Stimulated activated naive B cell treated with anti-CD40 and anti-IgM and Interleukin-4, amounts not matched to agents 10 μg/mL and 1 μg/mL and 100 μg/mL, for 72 hours (primary cell): ENCODE measurements around the gene STK4.

Source experiments
- ATAC-seq, 2 donors: fragments of 150-1000 bp; cut with Tn5 transposase; replicated peaks; 2 replicates each; pipeline ENCODE4 v1.10.0; 2021; ENCODE audit warnings: moderate library complexity in 1 of 2
- DNase-seq: peaks from one replicate; pipeline ENCODE4 v3.0.0; 2021
- H3K27ac Mint-ChIP-seq: one replicate; pipeline ENCODE4 v1.8.0; 2022; ENCODE audit warnings: mild to moderate bottlenecking, mixed read lengths
- H3K27me3 Mint-ChIP-seq, 2 donors: one replicate each; pipeline ENCODE4 v1.8.0; 2022; ENCODE audit warnings: mixed read lengths in 2 of 2
- H3K36me3 Mint-ChIP-seq, 2 donors: one replicate each; pipeline ENCODE4 v1.8.0; 2022; ENCODE audit warnings: mixed read lengths in 2 of 2, mild to moderate bottlenecking in 1 of 2
- H3K4me1 Mint-ChIP-seq, 2 donors: one replicate each; pipeline ENCODE4 v1.8.0; 2022; ENCODE audit warnings: mixed read lengths in 2 of 2, mild to moderate bottlenecking in 1 of 2
- H3K4me3 Mint-ChIP-seq, 2 donors: one replicate each; pipeline ENCODE4 v1.8.0; 2022; ENCODE audit warnings: mild to moderate bottlenecking in 2 of 2, mixed read lengths in 2 of 2, moderate library complexity in 1 of 2
- H3K9me3 Mint-ChIP-seq, 2 donors: one replicate each; pipeline ENCODE4 v1.8.0; 2022; ENCODE audit warnings: mixed read lengths in 2 of 2, mild to moderate bottlenecking in 1 of 2

The STK4 gene

DNA sequence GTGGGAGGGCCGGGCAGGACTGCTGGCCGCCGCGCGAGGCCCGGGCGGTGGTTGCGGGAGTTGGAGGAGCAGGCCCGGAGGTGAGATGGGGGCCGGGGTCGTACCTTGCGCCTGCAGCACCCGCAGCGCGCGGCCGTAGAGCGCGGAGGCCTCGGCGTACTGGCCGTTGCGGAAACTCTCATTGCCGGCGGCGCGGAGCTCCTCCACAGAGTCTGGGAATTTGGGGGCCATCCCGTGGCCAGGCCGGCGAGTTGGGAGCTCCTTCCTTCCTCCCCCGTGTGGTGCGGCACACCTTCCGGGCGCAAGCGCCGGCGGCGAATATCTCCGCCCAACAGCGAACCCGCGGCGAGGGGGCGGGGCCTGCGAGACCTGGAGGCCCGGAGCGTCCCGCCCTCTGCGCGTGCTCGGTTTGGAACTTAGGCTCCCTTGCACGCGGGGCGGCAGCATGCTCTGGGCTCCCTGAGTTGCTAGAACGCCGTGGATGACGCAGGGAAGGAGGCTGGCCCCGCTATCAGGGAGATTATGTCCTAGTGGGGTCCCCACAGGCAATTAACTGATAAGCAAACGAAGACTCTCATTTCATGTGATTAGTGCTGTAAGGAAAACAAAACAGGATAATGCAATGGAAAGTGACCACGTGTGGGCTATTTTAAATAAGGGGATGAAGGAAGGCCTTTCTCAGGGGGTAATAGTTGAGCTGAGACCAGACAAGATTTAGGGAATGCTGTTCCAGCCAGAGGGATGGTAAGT, 6.0 kb upstream of the STK4 start, which contains the start of gene TOMM34:
TOMM34 (minus strand) TSS at position 295 of the 750 bp plus-strand sequence; CDS start at position 231, 64 bp downstream.
- no peaks in the 10 kb centered on the region for H3K9me3 Mint-ChIP-seq
- peak within 1 kb of the TSS; percentile 96 for H3K27ac Mint-ChIP-seq
- peaks cover 54 to 72% of the 10 kb centered on the region in 2 donors for H3K4me1 Mint-ChIP-seq
- peak within 1 kb of the TSS; percentile 85 to 93 for H3K4me3 Mint-ChIP-seq
- no peaks in the 10 kb centered on the region for H3K27me3 Mint-ChIP-seq
- DNase-seq = peak; percentile 87
- ATAC-seq = peak; percentile 96 to 97
- H3K36me3 Mint-ChIP-seq = peaks cover 12 to 34% of the 10 kb centered on the region in 2 donors

DNA sequence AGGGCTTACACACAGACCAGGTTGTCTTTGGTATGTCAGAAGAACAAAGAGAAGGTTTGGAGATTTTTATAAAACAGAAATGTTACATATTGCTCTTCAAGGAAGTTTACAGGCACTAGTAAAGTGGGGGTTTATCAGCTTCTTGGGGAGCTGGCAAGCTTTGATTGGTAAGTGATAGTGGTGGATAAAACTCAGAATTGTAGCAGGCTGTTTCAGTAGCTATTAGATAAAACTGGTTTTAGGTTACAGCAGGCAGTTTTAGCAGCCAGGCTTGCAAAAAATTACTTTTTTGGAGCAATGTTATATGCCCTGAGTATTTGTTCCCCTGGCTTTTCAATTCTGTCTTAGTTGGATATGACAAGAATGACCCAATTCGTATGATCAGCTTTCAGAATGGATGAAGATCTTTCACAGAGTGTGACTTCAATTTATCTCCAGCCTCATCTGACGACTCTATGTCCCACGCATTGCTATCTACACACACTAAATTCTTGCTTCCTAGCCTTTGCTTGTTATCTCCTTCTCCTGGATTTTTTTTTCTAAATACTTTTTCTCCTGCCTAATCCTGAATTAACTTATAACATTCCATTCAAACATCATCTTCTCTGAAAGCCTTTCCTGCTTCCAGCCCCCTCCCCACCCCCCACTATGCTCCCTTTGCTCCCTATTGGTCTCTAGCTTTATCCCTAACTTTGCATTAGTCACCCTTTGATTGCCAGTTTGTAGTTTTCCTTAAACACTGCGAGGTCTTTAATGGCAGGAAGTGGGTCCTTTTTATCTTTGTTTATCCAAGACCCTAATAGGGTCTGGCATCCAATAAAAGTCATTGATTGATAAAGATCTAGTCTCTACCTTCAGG, 5.1 kb upstream of the STK4 start:
- ATAC-seq (no peak), DNase-seq (no peak)
- peak overlapping the region; percentile 6 for H3K27ac Mint-ChIP-seq
- H3K4me3 Mint-ChIP-seq = no peak overlapping the region
- H3K27me3 Mint-ChIP-seq = no peaks in the 10 kb centered on the region
- H3K4me1 Mint-ChIP-seq = peaks cover 45 to 70% of the 10 kb centered on the region in 2 donors
- no peaks in the 10 kb centered on the region for H3K9me3 Mint-ChIP-seq
- H3K36me3 Mint-ChIP-seq = peaks cover 8 to 27% of the 10 kb centered on the region in 2 donors

DNA sequence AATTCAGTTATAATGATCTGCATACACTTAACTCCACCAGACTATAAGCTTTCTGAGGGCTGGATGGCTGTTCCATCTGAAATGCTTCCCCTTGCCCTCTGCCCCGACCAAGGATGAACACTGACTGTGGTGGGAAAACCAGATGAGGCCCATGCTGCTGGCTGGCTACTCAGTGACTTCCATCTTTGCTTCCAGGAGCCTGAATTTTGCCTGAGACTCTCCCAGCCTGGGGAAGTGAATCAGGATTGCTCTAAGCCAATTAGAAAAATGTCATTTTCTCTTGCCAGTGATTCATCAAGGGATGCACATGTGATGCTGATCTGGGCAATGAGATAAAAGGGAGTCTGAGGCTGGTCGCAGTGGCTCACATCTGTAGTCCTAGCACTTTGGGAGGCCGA, 4.4 kb upstream of the STK4 start:
- ATAC-seq (no peak), DNase-seq (no peak)
- Mint-ChIP-seq H3K4me3 (no peak overlapping the region), H3K9me3 (no peaks in the 10 kb centered on the region), H3K36me3 (peaks cover 10 to 29% of the 10 kb centered on the region in 2 donors), H3K27me3 (no peaks in the 10 kb centered on the region), H3K4me1 (peaks cover 44 to 64% of the 10 kb centered on the region in 2 donors), H3K27ac (peak overlapping the region; percentile 56)

DNA sequence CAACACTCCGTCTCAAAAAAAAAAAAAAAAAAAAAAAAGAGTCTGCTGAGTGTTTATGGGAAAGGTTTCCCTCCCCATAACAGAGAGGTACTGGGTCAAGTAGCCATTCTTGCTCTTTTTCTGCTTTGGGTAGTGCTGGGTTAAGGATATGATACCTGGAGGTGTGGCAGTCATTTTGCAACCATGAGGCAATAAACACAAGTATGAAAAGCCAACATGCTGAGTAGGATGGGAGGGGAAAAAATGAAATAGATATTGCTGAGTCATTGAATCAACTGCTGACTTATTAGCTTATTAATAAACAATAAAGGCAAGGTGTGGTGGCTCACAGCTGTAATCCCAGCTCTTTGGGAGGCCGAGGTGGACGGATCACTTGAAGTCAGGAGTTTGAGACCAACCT, 3.8 kb upstream of the STK4 start:
- peaks cover 16 to 34% of the 10 kb centered on the region in 2 donors for H3K36me3 Mint-ChIP-seq
- ATAC-seq (no peak), DNase-seq (no peak)
- peaks cover 44 to 60% of the 10 kb centered on the region in 2 donors for H3K4me1 Mint-ChIP-seq
- H3K27ac Mint-ChIP-seq = no peak overlapping the region
- H3K9me3 Mint-ChIP-seq = no peaks in the 10 kb centered on the region
- no peaks in the 10 kb centered on the region for H3K27me3 Mint-ChIP-seq
- H3K4me3 Mint-ChIP-seq = no peak overlapping the region

DNA sequence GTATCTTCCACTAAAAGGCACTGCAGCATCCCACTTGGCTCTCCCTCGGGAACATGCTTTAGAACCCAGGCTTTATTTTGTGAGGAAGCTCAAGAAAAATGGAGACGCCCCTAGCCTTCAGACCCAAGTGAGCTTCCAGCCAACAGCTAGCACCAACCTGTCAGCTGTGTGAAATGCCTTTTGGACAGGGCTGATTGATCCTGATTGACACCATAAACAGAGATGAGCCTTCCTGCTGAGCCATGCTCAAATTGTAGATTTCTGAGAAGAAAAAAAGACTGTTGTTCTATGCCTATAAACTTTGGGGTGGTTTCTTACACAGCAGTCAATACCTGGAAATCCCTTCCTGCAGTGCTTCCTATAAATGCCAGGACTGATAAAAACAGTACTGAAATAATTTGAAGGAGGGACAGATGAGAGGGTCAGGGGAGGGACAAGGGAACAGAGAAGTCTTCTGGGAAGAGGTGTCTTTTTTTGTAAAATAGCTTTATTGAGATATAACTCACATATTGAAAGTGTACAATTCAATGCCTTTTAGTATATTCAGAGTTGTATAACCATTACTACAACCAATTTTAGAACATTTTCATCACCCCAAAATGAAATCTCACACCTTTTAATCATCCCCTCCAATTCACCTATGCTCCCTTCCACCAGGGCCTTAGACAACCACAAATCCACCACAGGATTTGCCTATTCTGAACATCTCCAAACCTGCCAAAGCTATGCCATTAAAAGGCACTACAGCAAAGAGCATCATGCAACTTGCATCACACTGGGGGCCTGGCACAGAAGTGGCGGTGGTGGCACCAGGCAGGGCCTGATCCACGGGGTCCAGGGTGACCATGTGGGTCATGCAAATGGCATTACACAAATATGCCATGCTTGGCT, 2.7 kb upstream of the STK4 start:
- Mint-ChIP-seq H3K27me3 (no peaks in the 10 kb centered on the region), H3K4me3 (no peak overlapping the region), H3K36me3 (peaks cover 27 to 34% of the 10 kb centered on the region in 2 donors), H3K27ac (no peak overlapping the region), H3K9me3 (no peaks in the 10 kb centered on the region), H3K4me1 (peaks cover 37 to 58% of the 10 kb centered on the region in 2 donors)
- DNase-seq = no peak
- ATAC-seq = no peak

DNA sequence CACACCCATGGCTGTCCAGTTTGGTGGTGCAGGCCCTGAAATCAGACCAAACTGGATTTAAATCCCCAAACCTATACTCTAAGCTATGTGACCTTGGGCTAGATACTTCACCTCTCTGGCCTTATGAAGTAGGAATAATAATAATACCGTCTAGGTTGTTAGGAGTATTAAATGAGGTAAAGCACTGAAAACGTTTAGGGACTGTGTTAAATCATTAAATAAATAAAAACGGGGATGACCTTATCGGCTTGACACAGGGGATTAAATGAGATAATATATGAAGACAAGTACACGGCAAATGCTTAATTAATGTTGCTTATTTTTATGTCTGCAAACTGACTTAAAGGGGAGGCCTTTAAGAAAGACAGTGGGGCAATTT, 672 bp upstream of the STK4 start:
- DNase-seq = no peak
- Mint-ChIP-seq H3K4me1 (peaks cover 37 to 57% of the 10 kb centered on the region in 2 donors), H3K4me3 (peak overlapping the region; percentile 93 to 99), H3K9me3 (no peaks in the 10 kb centered on the region), H3K27me3 (no peaks in the 10 kb centered on the region), H3K27ac (peak overlapping the region; percentile 98), H3K36me3 (peaks cover 35 to 37% of the 10 kb centered on the region in 2 donors)
- no peak for ATAC-seq

DNA sequence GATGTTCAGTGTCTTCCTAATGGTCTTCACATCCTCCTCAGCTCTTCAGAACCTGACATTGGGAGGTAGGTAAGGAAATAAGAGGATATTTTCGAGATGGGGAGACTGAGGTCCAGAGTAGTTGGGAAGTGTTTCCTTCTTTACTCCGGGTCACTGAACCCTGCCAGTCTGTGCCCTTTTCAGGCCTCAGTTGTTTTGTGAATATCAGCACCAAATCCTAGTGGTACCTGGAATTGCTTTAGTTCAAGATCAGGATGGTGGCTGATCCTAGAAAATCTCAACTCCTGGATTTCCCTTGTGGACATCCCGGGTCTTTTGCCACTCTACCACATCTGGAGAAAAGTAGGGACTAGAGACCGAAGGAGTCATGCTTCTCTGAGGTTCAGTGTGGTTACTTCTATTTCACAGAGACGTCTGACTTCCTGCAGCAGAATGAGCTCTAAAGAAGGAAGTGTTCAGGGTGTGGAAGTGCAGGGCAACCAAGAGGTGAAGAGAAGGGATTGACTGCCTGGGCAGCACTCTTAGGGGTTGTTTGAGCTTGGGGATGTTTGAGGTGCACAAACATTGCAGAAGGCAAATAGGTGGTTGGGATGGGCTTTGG, 995 bp downstream of the STK4 start:
- peak overlapping the region; percentile 93 to 99 for H3K4me3 Mint-ChIP-seq
- H3K27ac Mint-ChIP-seq = peak overlapping the region; percentile 98
- peaks cover 37 to 55% of the 10 kb centered on the region in 2 donors for H3K4me1 Mint-ChIP-seq
- H3K36me3 Mint-ChIP-seq = peaks cover 42 to 45% of the 10 kb centered on the region in 2 donors
- no peaks in the 10 kb centered on the region for H3K27me3 Mint-ChIP-seq
- ATAC-seq = peak; percentile 29 to 44
- peak; percentile 18 for DNase-seq
- no peaks in the 10 kb centered on the region for H3K9me3 Mint-ChIP-seq

DNA sequence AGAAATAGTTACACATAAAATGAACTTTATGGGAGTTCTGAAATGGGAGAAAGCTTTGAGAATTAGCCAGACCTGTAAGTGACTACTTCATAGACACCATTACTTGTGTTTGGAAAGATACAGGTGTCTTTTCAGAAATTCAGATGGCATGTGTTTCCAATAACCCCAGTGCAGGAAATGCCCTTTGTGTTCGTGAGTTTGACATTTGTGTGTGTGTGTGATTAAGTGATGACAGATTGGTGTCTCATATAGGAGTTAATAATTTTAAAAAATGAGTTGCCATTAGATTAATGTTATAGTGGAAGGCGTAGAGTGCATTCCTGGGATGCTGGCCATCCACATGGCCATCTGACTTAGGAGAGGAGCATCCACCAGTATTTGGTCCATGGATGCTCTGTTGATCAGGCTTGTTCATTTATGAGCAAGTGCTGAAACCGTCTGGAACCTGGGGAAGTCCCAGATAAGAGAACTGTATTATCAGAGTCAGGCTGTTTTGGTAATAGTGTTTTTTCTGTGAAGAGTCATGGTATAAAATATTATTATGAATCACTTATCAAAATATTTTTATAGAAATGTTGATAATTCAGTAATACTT, 3.1 kb downstream of the STK4 start:
- Mint-ChIP-seq H3K36me3 (peaks cover 54 to 63% of the 10 kb centered on the region in 2 donors), H3K27ac (peak overlapping the region; percentile 98), H3K4me1 (peaks cover 32 to 59% of the 10 kb centered on the region in 2 donors), H3K9me3 (no peaks in the 10 kb centered on the region), H3K27me3 (no peaks in the 10 kb centered on the region), H3K4me3 (peak overlapping the region; percentile 93 to 99)
- ATAC-seq = peak; percentile 34 to 43
- DNase-seq = peak; percentile 32

DNA sequence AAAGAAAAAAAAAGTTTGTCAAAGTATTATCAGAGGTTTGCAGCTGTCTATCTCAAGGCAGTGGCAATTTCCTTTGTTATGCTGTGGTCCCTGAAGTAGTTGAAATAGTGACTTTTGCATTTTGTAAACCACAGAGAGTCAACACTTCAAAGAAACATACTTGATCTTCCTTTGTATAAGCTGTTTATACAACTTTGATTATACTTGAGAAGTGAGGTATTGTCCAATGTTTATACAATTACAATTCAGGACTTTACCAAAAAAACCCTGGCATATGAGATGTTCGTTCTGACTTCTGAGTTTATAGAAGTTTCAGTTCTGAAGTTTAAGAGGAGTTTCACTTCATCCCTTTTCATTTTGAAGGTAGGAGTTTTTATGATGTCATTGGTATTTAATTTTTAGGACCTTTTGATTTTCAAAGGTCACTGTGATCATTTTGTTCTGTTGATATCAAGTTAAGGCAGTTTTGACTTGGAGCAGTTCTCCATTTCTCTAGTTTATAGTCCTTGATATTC, 4.0 kb downstream of the STK4 start:
- Mint-ChIP-seq H3K4me1 (peaks cover 36 to 65% of the 10 kb centered on the region in 2 donors), H3K9me3 (no peaks in the 10 kb centered on the region), H3K4me3 (peak overlapping the region; percentile 81 to 99), H3K27ac (peak overlapping the region; percentile 95), H3K27me3 (no peaks in the 10 kb centered on the region), H3K36me3 (peaks cover 62 to 72% of the 10 kb centered on the region in 2 donors)
- ATAC-seq (peak; percentile 16 to 27), DNase-seq (no peak)

DNA sequence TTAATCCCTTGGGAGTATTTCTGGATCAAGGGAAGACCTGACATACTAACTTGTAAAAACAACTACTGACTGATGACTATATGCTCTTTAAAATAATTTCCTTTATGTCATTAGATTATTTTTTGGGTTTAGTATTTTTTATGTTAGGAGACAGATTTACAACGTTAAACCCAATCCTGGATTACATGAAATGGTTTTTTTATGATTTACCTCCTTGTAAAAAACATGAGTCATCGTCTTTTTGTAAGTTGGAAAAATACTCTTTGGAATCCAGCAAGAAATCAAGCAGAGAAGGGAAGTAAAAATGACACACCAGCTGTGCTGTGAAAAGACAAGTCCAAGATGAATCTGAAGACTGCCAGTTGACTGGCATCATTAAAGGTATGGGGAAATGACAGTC, 6.7 kb downstream of the STK4 start:
- peaks cover 66 to 80% of the 10 kb centered on the region in 2 donors for H3K36me3 Mint-ChIP-seq
- ATAC-seq = no peak

DNA sequence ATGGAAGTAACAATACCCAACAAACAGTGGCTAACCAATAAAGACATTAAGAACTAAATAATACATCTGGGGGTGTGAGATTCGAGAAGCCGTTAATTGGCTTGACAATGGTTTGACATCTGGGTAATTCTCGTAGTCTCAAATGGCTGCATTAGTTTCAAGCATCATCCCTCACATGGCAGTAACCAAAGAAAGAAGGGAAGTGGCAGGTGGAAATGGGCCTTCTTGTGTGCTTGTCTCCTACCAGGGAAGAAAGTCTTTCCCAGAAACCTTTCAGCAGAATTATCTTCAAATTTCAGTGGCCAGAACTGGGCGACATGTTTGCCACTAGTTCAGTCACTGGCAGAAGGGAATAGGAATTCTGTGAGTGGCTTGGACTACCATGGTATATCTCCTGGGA, 10.4 kb downstream of the STK4 start:
- DNase-seq (no peak), ATAC-seq (no peak)
- peak overlapping the region in 1 of 2 donors; percentile 6 for H3K4me3 Mint-ChIP-seq
- peaks cover 69 to 84% of the 10 kb centered on the region in 2 donors for H3K36me3 Mint-ChIP-seq
- peaks cover 0 to 4% of the 10 kb centered on the region in 2 donors for H3K9me3 Mint-ChIP-seq
- H3K27ac Mint-ChIP-seq = peak overlapping the region; percentile 90
- H3K27me3 Mint-ChIP-seq = no peaks in the 10 kb centered on the region
- peaks cover 41 to 76% of the 10 kb centered on the region in 2 donors for H3K4me1 Mint-ChIP-seq

More for the DNA sequence above, 6.7 kb downstream of the STK4 start:
- Mint-ChIP-seq H3K27ac (peak overlapping the region; percentile 76), H3K4me3 (peak overlapping the region in 1 of 2 donors; percentile 30), H3K9me3 (peaks cover 0 to 4% of the 10 kb centered on the region in 2 donors), H3K27me3 (no peaks in the 10 kb centered on the region), H3K4me1 (peaks cover 48 to 81% of the 10 kb centered on the region in 2 donors)
- no peak for DNase-seq

DNA sequence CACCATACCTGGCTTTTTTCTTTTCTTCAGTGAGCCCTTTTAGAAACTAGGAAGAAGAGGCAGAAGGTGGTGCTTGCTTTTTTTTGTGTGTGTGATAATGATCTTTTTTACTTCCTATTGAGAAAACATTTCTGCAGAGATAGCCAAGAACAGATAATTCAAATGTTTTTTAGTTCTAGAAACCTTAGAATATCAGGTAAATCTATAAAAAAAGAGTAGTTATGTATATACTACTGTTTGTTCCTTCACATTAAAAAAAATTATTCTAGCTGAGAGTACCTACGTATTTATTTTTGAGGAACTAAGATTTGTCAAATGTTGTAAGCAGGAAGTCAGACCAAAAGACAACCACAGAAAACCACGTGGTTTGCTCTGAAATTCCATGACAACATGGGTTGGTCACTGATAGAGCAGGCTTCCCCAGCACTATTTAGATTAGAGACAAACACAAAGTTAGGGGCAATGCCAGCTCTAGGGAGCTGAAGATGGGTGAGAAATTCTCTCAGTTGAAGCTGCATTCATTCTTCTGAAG, 12.8 kb downstream of the STK4 start:
- no peaks in the 10 kb centered on the region for H3K27me3 Mint-ChIP-seq
- peak overlapping the region; percentile 95 for H3K27ac Mint-ChIP-seq
- DNase-seq = peak; percentile 70
- peaks cover 70 to 87% of the 10 kb centered on the region in 2 donors for H3K36me3 Mint-ChIP-seq
- peak; percentile 97 to 98 for ATAC-seq
- peak overlapping the region; percentile 56 for H3K4me3 Mint-ChIP-seq
- H3K4me1 Mint-ChIP-seq = peaks cover 44 to 82% of the 10 kb centered on the region in 2 donors
- H3K9me3 Mint-ChIP-seq = peaks cover 0 to 4% of the 10 kb centered on the region in 2 donors
